ENCODE data around the gene ULK4.
A peak's percentile ranks its signal among the peaks of the same experiment; 100 is the strongest.

GRCh38 chr3:41462103-41462691, 499.7 kb downstream of the ULK4 start:
- TF ChIP-seq CTCF (IDR thresholded peaks at IDR 0.05) = no peak
- no peak for TF ChIP-seq RAD21 (IDR thresholded peaks at IDR 0.05; ENCODE audit: low read length)
- TF ChIP-seq NFIC (IDR thresholded peaks at IDR 0.05; ENCODE audit: borderline replicate concordance) = no peak; the same call in 1 of the 2 replicates
- TF ChIP-seq FOXM1 (IDR thresholded peaks at IDR 0.05; ENCODE audit: low read depth) = no peak
- no peak for TF ChIP-seq EP300 (IDR thresholded peaks at IDR 0.05; ENCODE audit: borderline replicate concordance in 1 of 2, low read depth in 1 of 2, low read length in 1 of 2)
- no peak for TF ChIP-seq TAF1 (IDR thresholded peaks at IDR 0.05; ENCODE audit: borderline replicate concordance, low read depth, low read length)
- TF ChIP-seq MXI1 (IDR thresholded peaks at IDR 0.05; ENCODE audit: low read depth, low read length) = no peak
- TF ChIP-seq YY1 (IDR thresholded peaks at IDR 0.05; ENCODE audit: low read depth) = no peak
- TF ChIP-seq RCOR1 (IDR thresholded peaks at IDR 0.05; ENCODE audit: low read length) = no peak
- TF ChIP-seq USF2 (IDR thresholded peaks at IDR 0.05; ENCODE audit: borderline replicate concordance, low read depth, low read length) = no peak
- TF ChIP-seq TCF12 (IDR thresholded peaks at IDR 0.05) = peak; percentile 58
- no peak for TF ChIP-seq POLR2AphosphoS5 (IDR thresholded peaks at IDR 0.05; ENCODE audit: low read depth, low read length)
- no peak for TF ChIP-seq CHD2 (IDR thresholded peaks at IDR 0.05; ENCODE audit: low read length, partially characterized antibody)
